Erythroblast (primary cell): ENCODE measurements around the gene SESN1.

ENCODE experiments used
- GATA1 ChIP-seq: IDR thresholded peaks from 2 replicates; pipeline ENCODE4 v1.6.1; 2011; ENCODE audit warnings: low read depth, mild to moderate bottlenecking, control low read depth, low read length, moderate library complexity
- POLR2A ChIP-seq: IDR thresholded peaks from 2 replicates; pipeline ENCODE4 v1.6.1; 2011; ENCODE audit warnings: mild to moderate bottlenecking, low read length

DNA sequence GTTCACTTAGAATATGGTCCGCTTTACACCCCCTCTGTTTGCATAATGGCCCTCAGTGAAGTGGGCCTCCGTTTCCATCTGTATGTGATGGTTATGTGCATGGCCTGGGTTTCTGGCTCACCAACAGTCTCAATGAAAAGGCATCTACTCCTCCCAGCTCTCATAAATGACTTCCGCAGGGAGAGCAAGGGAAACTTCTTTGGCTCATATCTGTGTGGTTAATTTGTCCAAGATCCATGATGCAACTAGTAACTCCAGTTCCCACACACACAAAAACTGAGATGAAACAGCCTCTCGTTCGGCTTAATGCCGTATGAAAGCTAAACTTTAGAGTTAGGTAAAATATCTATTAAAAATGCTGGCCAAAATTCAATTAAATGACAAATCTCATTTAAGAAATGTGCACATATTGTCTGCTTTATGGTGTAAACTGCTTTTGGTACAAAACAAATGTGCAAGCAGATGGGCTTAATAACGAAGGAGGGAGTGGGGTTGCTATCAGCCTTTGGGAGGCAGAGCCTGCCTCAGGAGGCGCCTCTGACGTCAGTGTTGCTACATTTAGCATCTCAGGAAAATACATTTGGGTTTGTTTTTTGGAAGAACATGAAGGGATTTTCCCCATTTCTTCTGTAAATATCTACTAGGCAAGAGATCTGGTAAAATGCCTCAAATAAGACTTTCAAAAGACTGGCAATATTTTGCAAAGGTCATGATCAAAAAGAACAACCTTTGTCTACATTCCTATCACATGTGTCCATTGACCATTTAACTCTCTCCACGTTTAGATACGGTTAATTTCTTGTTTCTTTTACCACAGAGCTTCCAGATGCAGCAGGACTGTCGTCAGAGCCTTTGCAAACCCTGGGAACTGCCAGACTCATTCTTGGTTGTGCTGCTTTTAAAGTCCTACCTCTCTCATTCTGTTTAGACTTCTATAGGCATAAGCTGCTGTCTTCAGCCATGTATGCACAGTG lies 149.7 kb downstream of the SESN1 start:
- TF ChIP-seq POLR2A (no peak), GATA1 (no peak)
